BE2C (cell line): Measurements from ENCODE around the gene VTA1.

Source experiments
- DNase-seq: peaks from one replicate; pipeline ENCODE4 v3.0.0-alpha.2; 2020
- H3K27me3 ChIP-seq: fragments of 250-450 bp; sonication (Bioruptor Pico); 2 replicates; pipeline ENCODE4 v1.5.1; 2020; ENCODE audit warnings: mild to moderate bottlenecking
- H3K36me3 ChIP-seq: fragments of 250-450 bp; sonication (Bioruptor Pico); 2 replicates; pipeline ENCODE4 v1.5.1; 2020; ENCODE audit warnings: mild to moderate bottlenecking
- H3K4me1 ChIP-seq: fragments of 250-450 bp; sonication (Bioruptor Pico); 2 replicates; pipeline ENCODE4 v1.5.1; 2020
- H3K4me3 ChIP-seq: 2 replicates; pipeline ENCODE4 v1.5.1; 2011; ENCODE audit warnings: low read depth, low read length
- H3K9me3 ChIP-seq: fragments of 250-450 bp; sonication (Bioruptor Pico); 2 replicates; pipeline ENCODE4 v1.5.1; 2020
- TF ChIP-seq, protein P1 (sequence below): IDR thresholded peaks from 2 replicates; pipeline ENCODE4 v1.5.1; 2012; ENCODE audit warnings: mild to moderate bottlenecking, low read depth, low read length

VTA1 gene

GRCh38 chr6:142167486-142167885, 20.4 kb downstream of the VTA1 start:
- no peaks in the 10 kb centered on the region for H3K9me3 ChIP-seq
- no peak for DNase-seq
- H3K4me3 ChIP-seq = no peak overlapping the region
- no peaks in the 10 kb centered on the region for H3K27me3 ChIP-seq
- no peaks in the 10 kb centered on the region for H3K4me1 ChIP-seq
- H3K36me3 ChIP-seq = peaks cover 15% of the 10 kb centered on the region
- TF ChIP-seq, protein P1, sequence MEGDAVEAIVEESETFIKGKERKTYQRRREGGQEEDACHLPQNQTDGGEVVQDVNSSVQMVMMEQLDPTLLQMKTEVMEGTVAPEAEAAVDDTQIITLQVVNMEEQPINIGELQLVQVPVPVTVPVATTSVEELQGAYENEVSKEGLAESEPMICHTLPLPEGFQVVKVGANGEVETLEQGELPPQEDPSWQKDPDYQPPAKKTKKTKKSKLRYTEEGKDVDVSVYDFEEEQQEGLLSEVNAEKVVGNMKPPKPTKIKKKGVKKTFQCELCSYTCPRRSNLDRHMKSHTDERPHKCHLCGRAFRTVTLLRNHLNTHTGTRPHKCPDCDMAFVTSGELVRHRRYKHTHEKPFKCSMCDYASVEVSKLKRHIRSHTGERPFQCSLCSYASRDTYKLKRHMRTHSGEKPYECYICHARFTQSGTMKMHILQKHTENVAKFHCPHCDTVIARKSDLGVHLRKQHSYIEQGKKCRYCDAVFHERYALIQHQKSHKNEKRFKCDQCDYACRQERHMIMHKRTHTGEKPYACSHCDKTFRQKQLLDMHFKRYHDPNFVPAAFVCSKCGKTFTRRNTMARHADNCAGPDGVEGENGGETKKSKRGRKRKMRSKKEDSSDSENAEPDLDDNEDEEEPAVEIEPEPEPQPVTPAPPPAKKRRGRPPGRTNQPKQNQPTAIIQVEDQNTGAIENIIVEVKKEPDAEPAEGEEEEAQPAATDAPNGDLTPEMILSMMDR = no peak

DNA sequence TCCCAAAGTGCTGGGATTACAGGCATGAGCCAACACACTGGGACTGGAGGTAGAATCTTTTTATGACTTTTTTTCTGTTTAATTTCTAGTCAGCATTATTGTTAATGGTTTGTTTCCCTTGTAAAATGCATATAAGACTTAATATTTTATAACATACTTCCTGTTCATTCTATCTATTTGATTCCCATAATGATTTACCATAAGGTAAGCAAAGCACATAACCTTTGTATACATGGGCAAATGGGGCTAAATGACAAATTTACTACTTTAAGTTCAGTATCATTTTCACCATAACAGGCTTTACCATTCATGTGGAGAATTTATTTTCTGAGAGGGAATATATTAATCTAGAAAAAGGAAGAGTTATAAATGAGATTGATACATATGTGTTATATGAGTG, 24.3 kb downstream of the VTA1 start:
- TF ChIP-seq, protein P1 = no peak
- Histone ChIP-seq H3K4me3 (no peak overlapping the region), H3K27me3 (no peaks in the 10 kb centered on the region), H3K9me3 (no peaks in the 10 kb centered on the region), H3K4me1 (no peaks in the 10 kb centered on the region), H3K36me3 (peaks cover 15% of the 10 kb centered on the region)
- DNase-seq = no peak

DNA sequence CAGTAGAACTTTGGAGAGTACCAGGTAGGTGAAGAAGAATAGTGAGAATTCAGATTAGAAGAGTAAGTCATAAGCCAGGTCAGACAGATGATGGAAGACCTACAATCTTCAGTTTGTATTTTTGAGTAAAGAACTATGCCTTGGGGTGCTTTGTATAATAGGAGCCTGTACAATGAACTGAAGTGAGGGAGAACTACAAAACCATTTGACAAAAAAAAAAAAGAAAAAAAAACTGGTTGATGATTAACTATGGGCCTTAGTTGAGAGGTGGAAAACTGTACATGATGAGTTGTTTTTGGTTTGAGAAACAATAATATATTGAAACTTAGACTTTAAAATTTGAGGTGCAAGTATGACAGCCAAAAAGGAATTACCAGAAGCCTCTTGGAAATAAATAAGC, 25.7 kb downstream of the VTA1 start:
- no peak overlapping the region for H3K4me3 ChIP-seq
- no peak for DNase-seq
- no peaks in the 10 kb centered on the region for H3K9me3 ChIP-seq
- no peaks in the 10 kb centered on the region for H3K4me1 ChIP-seq
- peaks cover 8% of the 10 kb centered on the region for H3K36me3 ChIP-seq
- TF ChIP-seq, protein P1 = no peak
- H3K27me3 ChIP-seq = no peaks in the 10 kb centered on the region

- DNase-seq = no peak
- TF ChIP-seq, protein P1 = no peak
- no peak overlapping the region for H3K4me3 ChIP-seq
- no peaks in the 10 kb centered on the region for H3K9me3 ChIP-seq
- no peaks in the 10 kb centered on the region for H3K27me3 ChIP-seq
- H3K36me3 ChIP-seq = peaks cover 6% of the 10 kb centered on the region; the same call in 1 of the 2 replicates
- H3K4me1 ChIP-seq = no peaks in the 10 kb centered on the region
These were observed 26.9 kb downstream of the VTA1 start for GRCh38 chr6:142173980-142174379.

DNA sequence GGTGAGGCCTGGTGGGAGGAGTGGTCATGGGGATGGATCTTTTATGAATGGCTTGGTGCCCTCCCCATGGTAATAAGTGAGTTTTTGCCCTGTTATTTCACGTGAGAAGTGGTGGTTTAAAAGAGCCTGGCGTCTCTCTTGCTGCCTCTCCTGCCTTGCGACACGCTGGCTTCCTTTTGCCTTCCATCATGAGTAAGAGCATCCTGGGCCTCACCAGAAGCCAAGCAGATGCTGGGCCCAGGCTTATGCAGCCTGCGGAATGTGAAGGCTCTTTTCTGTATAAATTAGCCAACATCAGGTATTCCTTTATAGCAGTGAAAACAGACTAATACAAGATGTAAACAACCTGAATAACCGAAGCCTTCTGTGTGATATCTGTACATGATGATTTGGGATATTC, 27.6 kb downstream of the VTA1 start:
- H3K9me3 ChIP-seq = no peaks in the 10 kb centered on the region

DNA sequence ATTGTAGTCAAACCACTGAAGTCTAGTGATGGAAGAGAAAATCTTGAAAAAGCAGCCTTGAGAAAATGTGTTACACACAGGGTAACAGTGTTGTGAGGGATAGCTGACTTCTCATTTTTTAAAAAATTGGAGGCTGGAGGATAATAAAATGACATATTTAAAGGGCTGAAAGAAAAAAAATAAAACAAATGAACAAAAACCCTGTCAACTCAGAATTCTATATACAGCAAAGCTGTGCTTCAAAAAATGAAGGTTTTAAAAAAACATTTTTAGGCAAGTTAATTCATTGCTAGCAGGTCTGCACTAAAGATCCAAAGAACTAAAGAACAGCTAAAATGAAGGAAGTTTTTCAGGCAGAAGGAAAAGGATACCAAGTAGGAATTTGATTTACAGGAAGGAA, 31.1 kb downstream of the VTA1 start:
- Histone ChIP-seq H3K36me3 (no peaks in the 10 kb centered on the region; the same call in 1 of the 2 replicates), H3K4me3 (no peak overlapping the region), H3K27me3 (no peaks in the 10 kb centered on the region), H3K9me3 (no peaks in the 10 kb centered on the region), H3K4me1 (no peaks in the 10 kb centered on the region)
- TF ChIP-seq, protein P1 = no peak
- no peak for DNase-seq

More for the DNA sequence above, 27.6 kb downstream of the VTA1 start:
- Histone ChIP-seq H3K27me3 (no peaks in the 10 kb centered on the region), H3K4me1 (no peaks in the 10 kb centered on the region), H3K36me3 (peaks cover 6% of the 10 kb centered on the region; the same call in 1 of the 2 replicates), H3K4me3 (no peak overlapping the region)
- DNase-seq = no peak
- TF ChIP-seq, protein P1 = no peak
